Activated CD8-positive, alpha-beta T cell treated with anti-CD3 and anti-CD28 coated beads for 36 hours (primary cell): ENCODE results near the gene PRKAA1. TPM values are rescaled to one million over a fixed set of nuclear protein-coding genes. Genes with fewer than 3 reads are reported as not detected.
"Not testable (repeated sequence)": the region's sequence is repeated elsewhere in the genome, so short reads cannot be mapped to it uniquely, and the experiment has no call there.

Experiments used
- ATAC-seq: fragments of 200-7000 bp; cut with Tn5 transposase; one replicate; pipeline ENCODE4 v1.10.0; 2021; ENCODE audit warnings: mild to moderate bottlenecking, moderate library complexity
- CTCF ChIA-PET: fragments of 350-600 bp; sonication (Branson Sonifier 250); formaldehyde crosslinking; loops from one replicate; lab custom pipeline; 2021; ENCODE audit warnings: antibody characterized with exemption; lab: Charles Lee
- POLR2A ChIA-PET: fragments of 350-600 bp; sonication (Branson Sonifier 250); formaldehyde crosslinking; loops from one replicate; lab custom pipeline; 2021; ENCODE audit warnings: antibody characterized with exemption; lab: Charles Lee
- DNase-seq: peaks from one replicate; pipeline ENCODE4 v3.0.0-alpha.2; 2020
- H3K27ac Mint-ChIP-seq: one replicate; pipeline ENCODE4 v1.8.0; 2021; ENCODE audit warnings: mild to moderate bottlenecking, mixed read lengths
- H3K27me3 Mint-ChIP-seq: one replicate; pipeline ENCODE4 v1.8.0; 2021; ENCODE audit warnings: mixed read lengths
- H3K36me3 Mint-ChIP-seq: one replicate; pipeline ENCODE4 v1.8.0; 2021; ENCODE audit warnings: low read depth, mixed read lengths
- H3K4me1 Mint-ChIP-seq: one replicate; pipeline ENCODE4 v1.8.0; 2021; ENCODE audit warnings: low read depth, mixed read lengths
- H3K4me3 Mint-ChIP-seq: one replicate; pipeline ENCODE4 v1.8.0; 2021; ENCODE audit warnings: mild to moderate bottlenecking, moderate library complexity, mixed read lengths
- H3K9me3 Mint-ChIP-seq: one replicate; pipeline ENCODE4 v1.8.0; 2021; ENCODE audit warnings: mixed read lengths
- CTCF ChIP-seq: fragments of 200-600 bp; IDR thresholded peaks from one replicate; pipeline ENCODE4 v1.8.0; 2022; ENCODE audit warnings: antibody characterized with exemption, mild to moderate bottlenecking
- intact Hi-C: fragments of 100-400 bp; cut with micrococcal nuclease; formaldehyde crosslinking; loops from one replicate; pipeline ENCODE4 v1.10.0; 2022
- total RNA-seq, 2 experiments: library from RNA; stranded (reverse); gene quantifications; one replicate each; pipeline ENCODE4 v1.2.3, GENCODE V29; 2021

Gene PRKAA1
- total RNA-seq, 2 experiments from 2014 or later, result 33.8 to 35.2 TPM

- H3K4me1 Mint-ChIP-seq, result peaks cover 68% of the 10 kb centered on the region
- CTCF ChIA-PET, result no interaction called here
- peaks cover 10% of the 10 kb centered on the region for H3K9me3 Mint-ChIP-seq
- no peak for TF ChIP-seq CTCF
- peaks cover 49% of the 10 kb centered on the region for H3K36me3 Mint-ChIP-seq
- H3K27ac Mint-ChIP-seq, result no peak overlapping the region
- DNase-seq (no peak), ATAC-seq (no peak)
- H3K4me3 Mint-ChIP-seq, result no peak overlapping the region
- no peaks in the 10 kb centered on the region for H3K27me3 Mint-ChIP-seq
- POLR2A ChIA-PET, result interaction anchor here (1.0 kb wide), 1 partner anchor 38 kb away, joined by 4 read pairs; no protein-coding TSS in a partner anchor
- intact Hi-C loops, result no loop called here
These were observed 6.4 kb downstream of the PRKAA1 start for GRCh38 chr5:40791715-40792139.

- peak overlapping the region; percentile 3 for H3K27ac Mint-ChIP-seq
- POLR2A ChIA-PET, result interaction anchor here (1.0 kb wide), 1 partner anchor 38 kb away, joined by 4 read pairs; no protein-coding TSS in a partner anchor
- intact Hi-C loops, result no loop called here
- no peak for TF ChIP-seq CTCF
- H3K4me1 Mint-ChIP-seq, result peaks cover 69% of the 10 kb centered on the region
- H3K9me3 Mint-ChIP-seq, result peaks cover 11% of the 10 kb centered on the region
- DNase-seq (no peak), ATAC-seq (peak; percentile 24)
- H3K27me3 Mint-ChIP-seq, result no peaks in the 10 kb centered on the region
- CTCF ChIA-PET, result interaction anchor here (0.7 kb wide), 1 partner anchor 9 kb away, joined by 3 read pairs; no protein-coding TSS in a partner anchor
- no peak overlapping the region for H3K4me3 Mint-ChIP-seq
- peaks cover 51% of the 10 kb centered on the region for H3K36me3 Mint-ChIP-seq
These were observed 7.1 kb downstream of the PRKAA1 start for GRCh38 chr5:40790947-40791593.

GRCh38 chr5:40788941-40789340 lies 9.2 kb downstream of the PRKAA1 start:
- intact Hi-C loops, H3K27ac Mint-ChIP-seq, ATAC-seq, CTCF ChIA-PET, H3K27me3 Mint-ChIP-seq, DNase-seq, H3K4me3 Mint-ChIP-seq: not testable (repeated sequence)
- H3K36me3 Mint-ChIP-seq, result peaks cover 34% of the 10 kb centered on the region
- peaks cover 11% of the 10 kb centered on the region for H3K9me3 Mint-ChIP-seq
- H3K4me1 Mint-ChIP-seq, result peaks cover 63% of the 10 kb centered on the region
- POLR2A ChIA-PET, result interaction anchor here (1.0 to 1.2 kb wide), 2 partner anchors 40 to 45 kb away, joined by 3 to 4 read pairs; partner anchors contain the start of gene RPL37

GRCh38 chr5:40787986-40788385 lies 10.2 kb downstream of the PRKAA1 start:
- intact Hi-C loops, result no loop called here
- ATAC-seq (no peak), DNase-seq (no peak)
- ChIA-PET POLR2A (interaction anchor here (1.0 to 1.1 kb wide), 3 partner anchors 13 to 41 kb away, joined by 3 read pairs; no protein-coding TSS in a partner anchor), CTCF (no interaction called here)
- TF ChIP-seq CTCF, result no peak
- Mint-ChIP-seq H3K27ac (no peak overlapping the region), H3K4me1 (peaks cover 58% of the 10 kb centered on the region), H3K4me3 (no peak overlapping the region), H3K9me3 (peaks cover 11% of the 10 kb centered on the region), H3K27me3 (no peaks in the 10 kb centered on the region), H3K36me3 (peaks cover 30% of the 10 kb centered on the region)

- peaks cover 66% of the 10 kb centered on the region for H3K4me1 Mint-ChIP-seq
- not testable (repeated sequence) for H3K4me3 Mint-ChIP-seq, H3K27ac Mint-ChIP-seq
These were observed 11.5 kb downstream of the PRKAA1 start for GRCh38 chr5:40786664-40787063.

GRCh38 chr5:40784916-40785315 lies 13.3 kb downstream of the PRKAA1 start:
- peaks cover 60% of the 10 kb centered on the region for H3K4me1 Mint-ChIP-seq
- ChIA-PET CTCF (interaction anchor here (1.1 to 1.4 kb wide), 2 partner anchors 10 to 25 kb away, joined by 3 read pairs; no protein-coding TSS in a partner anchor), POLR2A (no interaction called here)
- intact Hi-C loops, result no loop called here
- DNase-seq (no peak), ATAC-seq (no peak)
- H3K36me3 Mint-ChIP-seq, result peaks cover 28% of the 10 kb centered on the region
- no peaks in the 10 kb centered on the region for H3K27me3 Mint-ChIP-seq
- H3K9me3 Mint-ChIP-seq, result peaks cover 11% of the 10 kb centered on the region
- no peak overlapping the region for H3K27ac Mint-ChIP-seq
- no peak overlapping the region for H3K4me3 Mint-ChIP-seq
- no peak for TF ChIP-seq CTCF

More at GRCh38 chr5:40786664-40787063, 11.5 kb downstream of the PRKAA1 start:
- Mint-ChIP-seq H3K36me3 (peaks cover 30% of the 10 kb centered on the region), H3K9me3 (peaks cover 11% of the 10 kb centered on the region)
- POLR2A ChIA-PET, result interaction anchor here (1.0 kb wide), 1 partner anchor 30 kb away, joined by 3 read pairs; no protein-coding TSS in a partner anchor
- DNase-seq, H3K27me3 Mint-ChIP-seq, ATAC-seq, intact Hi-C loops: not testable (repeated sequence)
- CTCF ChIA-PET, result interaction anchor here (1.1 kb wide), 1 partner anchor 9 kb away, joined by 4 read pairs; no protein-coding TSS in a partner anchor
